Spleen (tissue), 11 donors: Measurements from ENCODE around the gene TENT4B. TPM values are rescaled to one million over a fixed set of nuclear protein-coding genes. Genes with fewer than 3 reads are reported as not detected.

Experiments used
- DNase-seq: peaks from one replicate; pipeline ENCODE4 v3.0.0-alpha.2; 2020
- H3K27ac ChIP-seq, 8 donors: fragments of 200-600 bp; sonication (generic) in 7 of 8; 1 replicate in 4 of 8; 2 replicates in 4 of 8; pipeline versions ENCODE4 v1.5.0 to v1.8.0; 2016 to 2021; ENCODE audit warnings: inconsistent platforms in 4 of 8, mild to moderate bottlenecking in 4 of 8, moderate library complexity in 1 of 8
- H3K27me3 ChIP-seq, 7 donors: fragments of 200-600 bp; sonication (generic) in 6 of 7; replicated peaks in 1 of 7; 1 replicate in 4 of 7; 2 replicates in 3 of 7; pipeline versions ENCODE4 v1.5.0 to v1.8.0; 2016 to 2021; ENCODE audit warnings: inconsistent platforms in 3 of 7, mild to moderate bottlenecking in 1 of 7
- H3K36me3 ChIP-seq, 6 donors: fragments of 200-600 bp; sonication (generic) in 5 of 6; 1 replicate in 4 of 6; 2 replicates in 2 of 6; pipeline versions ENCODE4 v1.5.0 to v1.8.0; 2016 to 2021; ENCODE audit warnings: inconsistent platforms in 2 of 6
- H3K4me1 ChIP-seq, 6 donors: fragments of 200-600 bp; sonication (generic) in 5 of 6; 1 replicate in 3 of 6; 2 replicates in 3 of 6; pipeline versions ENCODE4 v1.5.0 to v1.8.0; 2016 to 2021; ENCODE audit warnings: inconsistent platforms in 3 of 6
- H3K4me3 ChIP-seq, 8 donors: fragments of 200-600 bp; sonication (generic) in 7 of 8; 1 replicate in 4 of 8; 2 replicates in 4 of 8; pipeline versions ENCODE4 v1.5.0 to v1.8.0; 2016 to 2021; ENCODE audit warnings: inconsistent platforms in 4 of 8, mild to moderate bottlenecking in 4 of 8, moderate library complexity in 2 of 8
- H3K9me3 ChIP-seq, 8 donors: fragments of 200-600 bp; sonication (generic) in 7 of 8; 1 replicate in 4 of 8; 2 replicates in 4 of 8; pipeline versions ENCODE4 v1.5.0 to v1.8.0; 2016 to 2021; ENCODE audit warnings: inconsistent platforms in 4 of 8
- CTCF ChIP-seq, 11 experiments: fragments of 200-600 bp in 7 of 11; fragments of 450-650 bp in 4 of 11; sonication (generic) in 4 of 11; IDR thresholded peaks in 8 of 11; conservative IDR thresholded peaks in 3 of 11; 1 replicate in 7 of 11; 2 replicates in 4 of 11; pipeline versions ENCODE4 v1.4.0 to v1.8.0; 2016 to 2021; ENCODE audit warnings: antibody characterized with exemption in 11 of 11, inconsistent platforms in 4 of 11, mild to moderate bottlenecking in 1 of 11
- POLR2A ChIP-seq, 3 donors: fragments of 450-650 bp; IDR thresholded peaks; one replicate each; pipeline ENCODE4 v1.5.1; 2017; ENCODE audit warnings: antibody characterized with exemption in 3 of 3, mild to moderate bottlenecking in 1 of 3
- POLR2AphosphoS5 ChIP-seq, 3 donors: sonication (generic); formaldehyde crosslinking; IDR thresholded peaks; one replicate each; pipeline ENCODE4 v1.5.1; 2017; ENCODE audit warnings: antibody characterized with exemption in 3 of 3
- WGBS, 5 donors: extraction: QIAGEN DNeasy Blood & Tissue Kit in 3 of 5; methylation state at CpG; one replicate each; pipeline versions ENCODE4 v1.1.5 to v1.1.7; 2013 to 2018; 5-methylcytosine and 5-hydroxymethylcytosine counted together
- intact Hi-C: fragments of 100-400 bp; cut with DNase I; formaldehyde crosslinking; loops from one replicate; pipeline ENCODE4 v1.15.0; 2023; ENCODE audit warnings: low total_unique reads
- polyA plus RNA-seq, 3 donors: library from polyadenylated mRNA; stranded (reverse); fragments of 200-250 nt; gene quantifications; one replicate each; pipeline ENCODE4 v1.2.1, GENCODE V29; 2013
- total RNA-seq, 7 donors: library from RNA; depleted of rRNA in 3 of 7; stranded (reverse); fragments of >200 nt in 3 of 7; fragmentation: NEBNext Ultra II Directional in 4 of 7; extraction: Animal tissue kit (Norgen Biotek cat#: 25700) in 4 of 7; gene quantifications; one replicate each; pipeline versions ENCODE4 v1.1.0 to v1.2.1, GENCODE V29; 2016 to 2021
- donor health status: healthy with polysubstance abuse.
- donor health status: DM: no; HTN: no; CAD: no; lungs with moderate emphysema.
- donor health status: DM: no; HTN: no; CAD: no.
- donor health status: Bipolar disorder and iron deficiency.
- donor health status: healthy.
- donor health status: DM: no; HTN: no; CAD: no.
- donor health status: DM: yes; HTN: yes; CAD: no.

Gene TENT4B
- total and polyA plus RNA-seq, 10 donors = 4.2 to 16.4 (median 12.1) TPM

GRCh38 chr16:50121278-50121677, 31.8 kb upstream of the TENT4B start:
- H3K27ac ChIP-seq = no peak overlapping the region
- no peaks in the 10 kb centered on the region for H3K4me1 ChIP-seq
- no peaks in the 10 kb centered on the region for H3K9me3 ChIP-seq
- H3K27me3 ChIP-seq = no peaks in the 10 kb centered on the region
- WGBS, 5 donors = 61 to 78% (median 75%) methylated on average over 4 of the region's 4 CpGs
- H3K4me3 ChIP-seq = no peak overlapping the region
- no peaks in the 10 kb centered on the region for H3K36me3 ChIP-seq
- no peak for TF ChIP-seq POLR2A (IDR thresholded peaks at IDR 0.05)
- no peak for TF ChIP-seq CTCF (IDR thresholded peaks at IDR 0.05 in 8 of 11, conservative IDR thresholded peaks at IDR 0.05 in 3 of 11)
- TF ChIP-seq POLR2AphosphoS5 (IDR thresholded peaks at IDR 0.05) = no peak
- DNase-seq = no peak
- intact Hi-C loops = no loop called here

- Histone ChIP-seq H3K27ac (no peak overlapping the region), H3K36me3 (no peaks in the 10 kb centered on the region), H3K4me3 (no peak overlapping the region), H3K9me3 (no peaks in the 10 kb centered on the region), H3K4me1 (no peaks in the 10 kb centered on the region), H3K27me3 (no peaks in the 10 kb centered on the region)
- 62 to 73% (median 65%) methylated on average over 14 of the region's 14 CpGs for WGBS, 5 donors
- no peak for DNase-seq
- TF ChIP-seq POLR2AphosphoS5 (IDR thresholded peaks at IDR 0.05) (no peak), CTCF (IDR thresholded peaks at IDR 0.05 in 8 of 11, conservative IDR thresholded peaks at IDR 0.05 in 3 of 11) (no peak), POLR2A (IDR thresholded peaks at IDR 0.05) (no peak)
- intact Hi-C loops = no loop called here
Observed at GRCh38 chr16:50121721-50122445, 31.2 kb upstream of the TENT4B start.

GRCh38 chr16:50123417-50123816, 29.7 kb upstream of the TENT4B start:
- H3K4me1 ChIP-seq = no peaks in the 10 kb centered on the region
- H3K27ac ChIP-seq = no peak overlapping the region
- no peaks in the 10 kb centered on the region for H3K27me3 ChIP-seq
- H3K4me3 ChIP-seq = no peak overlapping the region
- no peaks in the 10 kb centered on the region for H3K9me3 ChIP-seq
- intact Hi-C loops = no loop called here
- no peak for DNase-seq
- TF ChIP-seq CTCF (IDR thresholded peaks at IDR 0.05 in 8 of 11, conservative IDR thresholded peaks at IDR 0.05 in 3 of 11) (no peak), POLR2AphosphoS5 (IDR thresholded peaks at IDR 0.05) (no peak), POLR2A (IDR thresholded peaks at IDR 0.05) (no peak)
- H3K36me3 ChIP-seq = no peaks in the 10 kb centered on the region
- WGBS, 5 donors = 85 to 100% (median 100%) methylated on average over 1 of the region's 1 CpG

GRCh38 chr16:50124769-50125168, 28.3 kb upstream of the TENT4B start:
- intact Hi-C loops = no loop called here
- no peak for DNase-seq
- H3K27ac ChIP-seq = no peak overlapping the region
- no peak overlapping the region for H3K4me3 ChIP-seq
- WGBS, 5 donors = 69 to 85% (median 82%) methylated on average over 2 of the region's 2 CpGs
- no peaks in the 10 kb centered on the region for H3K4me1 ChIP-seq
- H3K36me3 ChIP-seq = no peaks in the 10 kb centered on the region
- H3K9me3 ChIP-seq = no peaks in the 10 kb centered on the region
- TF ChIP-seq POLR2A (IDR thresholded peaks at IDR 0.05) (no peak), POLR2AphosphoS5 (IDR thresholded peaks at IDR 0.05) (no peak), CTCF (IDR thresholded peaks at IDR 0.05 in 8 of 11, conservative IDR thresholded peaks at IDR 0.05 in 3 of 11) (no peak)
- no peaks in the 10 kb centered on the region for H3K27me3 ChIP-seq
